DMS79 treated with DMSO at 0.1 percent for 48 hours (cell line): Measurements from ENCODE around the gene FAM13A.
"Not testable (repeated sequence)": the region's sequence is repeated elsewhere in the genome, so short reads cannot be mapped to it uniquely, and the experiment has no call there.

Experiments
- DNase-seq: peaks from one replicate; lab custom pipeline; 2025; lab: John Stamatoyannopoulos, UW

FAM13A gene

DNA sequence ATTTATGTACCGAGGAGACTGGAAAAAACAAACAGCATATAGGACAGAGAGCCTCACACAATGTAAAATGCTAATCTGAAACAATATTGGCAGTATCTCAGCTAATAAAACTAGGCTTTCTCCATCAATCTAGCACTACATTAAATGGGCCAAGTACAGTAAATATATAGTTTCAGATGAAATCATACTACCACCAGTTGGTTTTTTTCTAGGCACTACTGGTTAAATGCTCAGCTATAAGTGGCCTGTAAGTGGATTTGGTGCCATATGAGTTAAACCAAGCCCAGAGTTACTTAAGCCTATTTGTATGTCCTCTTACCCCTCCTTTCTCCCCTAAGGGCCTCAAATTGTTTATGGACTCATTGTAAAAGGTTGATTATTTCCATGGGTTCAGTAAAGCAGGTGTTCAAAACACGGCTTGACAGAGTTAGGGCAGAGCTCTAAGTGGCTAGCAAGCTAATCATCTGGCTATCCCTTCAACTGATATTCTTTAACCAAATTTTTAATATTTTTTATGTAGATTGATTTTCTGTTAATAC lies 57.5 kb downstream of the FAM13A start:
- DNase-seq: peak; percentile 90

- DNase-seq: no peak
Measured at GRCh38 chr4:88998891-88999290, 58.1 kb downstream of the FAM13A start.

GRCh38 chr4:88998001-88998400 lies 59.0 kb downstream of the FAM13A start:
- no peak for DNase-seq

DNA sequence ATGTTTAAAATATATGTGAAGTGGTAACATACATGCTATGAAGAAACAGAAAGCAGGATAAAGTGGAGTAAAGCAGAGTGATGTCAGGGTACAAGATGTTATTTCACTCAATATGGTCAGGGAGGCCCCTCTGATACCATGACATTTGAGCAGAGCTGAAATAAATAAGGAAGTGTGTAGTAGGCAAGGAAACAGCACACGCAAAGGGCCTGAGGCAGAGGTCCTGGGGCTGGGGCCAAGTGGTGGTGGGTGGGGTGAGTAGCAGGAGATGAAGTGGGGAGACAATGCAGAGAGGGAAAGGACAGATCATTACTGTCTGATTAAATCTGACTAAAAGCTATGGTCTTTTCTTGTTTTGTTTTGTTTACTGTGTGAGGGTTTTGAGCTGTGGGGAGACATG lies 61.1 kb downstream of the FAM13A start:
- DNase-seq: no peak

DNA sequence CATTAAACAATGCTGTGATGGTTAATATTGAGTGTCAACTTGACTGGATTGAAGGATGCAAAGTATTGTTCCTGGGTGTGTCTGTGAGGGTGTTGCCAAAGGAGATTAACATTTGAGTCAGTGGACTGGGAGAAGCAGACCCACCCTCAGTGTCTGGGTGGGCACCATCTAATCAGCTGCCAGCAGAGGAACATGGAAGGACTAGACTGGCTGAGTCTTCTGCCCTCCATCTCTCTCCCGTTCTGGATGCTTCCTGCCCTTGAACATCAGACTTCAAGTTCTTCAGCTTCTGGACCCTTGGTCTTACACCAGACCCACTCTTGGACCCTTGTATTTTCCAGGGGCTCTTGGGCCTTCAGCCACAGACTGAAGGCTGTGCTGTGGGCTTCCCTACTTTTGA lies 61.7 kb downstream of the FAM13A start:
- DNase-seq: not testable (repeated sequence)

DNA sequence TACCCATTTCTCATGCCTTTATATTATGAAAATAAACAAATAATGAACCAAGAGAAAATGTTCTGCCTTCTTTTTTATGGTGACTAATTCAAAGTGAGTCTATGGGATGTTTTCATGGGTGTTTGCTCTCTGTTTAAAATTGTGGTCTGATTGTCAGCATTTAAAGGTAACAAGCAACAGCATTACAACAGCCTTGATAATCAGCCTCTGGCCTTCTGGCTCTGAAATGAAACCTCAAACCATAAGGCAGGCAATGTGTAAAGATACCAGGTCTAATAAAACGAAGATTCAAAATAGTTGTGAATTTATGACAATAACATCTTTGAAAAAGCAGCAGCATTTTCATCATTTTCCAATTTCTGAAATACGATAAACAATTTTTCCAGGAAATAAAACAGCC lies 63.7 kb downstream of the FAM13A start:
- no peak for DNase-seq

DNA sequence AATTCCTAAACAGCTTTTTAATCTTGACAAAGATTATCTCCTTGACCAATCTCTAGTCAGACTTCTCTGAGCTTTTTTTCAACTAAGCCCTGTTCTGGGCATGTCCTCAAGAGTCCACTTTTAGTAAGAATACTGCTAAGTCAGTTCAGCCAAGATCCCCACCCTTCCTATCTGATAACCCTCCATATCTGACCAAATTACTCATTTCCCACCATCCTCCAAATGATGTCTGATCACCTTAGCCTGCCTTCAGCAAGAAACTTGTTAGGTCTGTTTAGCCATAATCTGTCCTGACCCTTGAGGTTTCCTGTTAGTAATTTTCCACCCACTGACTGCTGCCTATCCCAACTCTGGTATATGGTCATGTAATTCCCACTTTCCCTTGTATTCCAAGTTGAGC lies 65.2 kb downstream of the FAM13A start:
- peak; percentile 34 for DNase-seq

DNA sequence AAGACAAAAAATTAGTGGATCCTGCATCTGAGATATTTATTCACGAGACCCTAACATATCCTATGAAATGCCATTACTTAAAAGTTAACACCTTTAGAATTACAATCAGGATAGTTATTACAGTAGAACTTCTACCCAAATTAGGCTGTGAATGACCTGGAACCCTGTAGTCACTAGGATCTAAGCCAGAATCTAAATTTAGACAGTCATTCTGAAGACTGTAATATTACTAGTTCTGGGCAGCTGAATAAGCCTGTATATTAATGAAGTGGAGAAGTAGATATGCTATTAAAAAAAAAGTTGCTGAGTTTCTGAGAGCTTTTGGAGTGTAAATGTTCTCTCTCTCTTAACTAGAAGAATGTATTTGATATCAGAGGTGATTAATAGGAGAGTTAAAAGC lies 67.0 kb downstream of the FAM13A start:
- peak; percentile 71 for DNase-seq

DNA sequence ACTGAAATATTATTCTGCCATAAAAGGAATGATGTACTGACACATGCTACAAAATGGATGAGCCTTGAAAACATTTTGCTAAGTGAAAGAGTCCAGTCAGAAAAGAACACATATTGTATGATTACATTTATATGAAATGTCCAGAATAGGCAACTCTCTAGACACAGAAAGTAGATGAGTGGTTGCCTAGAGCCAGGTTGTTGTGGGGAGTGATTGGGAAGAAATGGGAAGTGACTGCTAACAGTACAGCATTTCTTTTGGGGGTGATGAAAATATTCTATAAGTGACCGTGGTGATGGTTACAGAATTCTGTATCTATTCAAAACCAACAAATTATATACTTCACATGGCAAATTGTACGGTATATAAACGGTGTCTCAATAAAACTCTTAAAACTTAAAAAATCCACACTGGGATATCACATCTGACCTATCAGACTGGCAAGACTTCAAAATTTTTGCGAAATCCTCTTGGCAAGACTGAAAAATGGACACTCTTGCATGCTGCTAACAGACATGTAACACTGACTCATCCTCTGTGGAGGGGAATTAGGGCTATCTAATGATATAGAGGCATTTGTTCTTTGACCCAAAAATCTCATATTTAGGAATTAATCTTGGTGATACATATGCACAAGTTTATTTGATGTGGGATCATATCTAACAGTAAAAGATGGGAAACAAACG lies 71.8 kb downstream of the FAM13A start:
- DNase-seq: no peak

GRCh38 chr4:88982757-88983156 lies 74.2 kb downstream of the FAM13A start:
- DNase-seq: no peak

DNA sequence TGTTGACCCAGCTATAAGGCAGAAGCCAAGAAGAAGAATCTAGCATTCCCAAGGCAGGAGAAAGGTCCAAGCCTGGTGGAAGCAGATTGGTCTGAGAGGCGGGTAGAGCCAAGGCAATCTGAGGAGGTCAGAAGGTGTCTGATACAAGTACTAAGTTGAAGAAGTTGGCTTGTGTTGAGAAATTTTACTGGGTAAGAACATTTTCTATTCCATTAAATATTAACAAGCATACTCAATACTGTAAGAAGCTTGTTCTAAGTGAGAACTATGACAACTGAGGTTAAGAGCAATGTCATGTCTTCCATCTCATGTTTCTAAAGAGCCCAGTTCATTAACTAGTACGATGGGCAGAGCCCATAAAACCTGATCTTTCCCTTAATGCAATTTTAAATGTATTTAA lies 75.0 kb downstream of the FAM13A start:
- no peak for DNase-seq

DNA sequence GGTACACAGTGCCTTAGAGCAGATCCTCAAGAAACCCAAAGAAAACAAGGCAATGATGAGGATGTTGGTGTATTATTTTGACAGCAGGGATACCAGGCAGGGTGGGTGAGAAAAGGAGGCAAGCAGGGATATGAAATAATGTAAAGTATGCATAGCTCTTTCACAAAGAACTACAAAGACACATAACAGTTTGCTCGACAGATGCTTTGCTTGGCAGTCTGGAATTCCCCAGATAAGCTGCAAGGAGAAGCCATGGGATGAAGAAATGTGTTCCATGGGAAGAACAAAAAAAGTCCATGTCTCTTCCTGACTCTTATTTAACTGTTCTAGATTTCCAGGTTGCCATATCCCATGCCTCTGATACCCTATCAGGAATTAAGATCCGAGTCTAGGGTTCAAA lies 75.4 kb downstream of the FAM13A start:
- no peak for DNase-seq

GRCh38 chr4:88979276-88979675 lies 77.7 kb downstream of the FAM13A start:
- no peak for DNase-seq

DNA sequence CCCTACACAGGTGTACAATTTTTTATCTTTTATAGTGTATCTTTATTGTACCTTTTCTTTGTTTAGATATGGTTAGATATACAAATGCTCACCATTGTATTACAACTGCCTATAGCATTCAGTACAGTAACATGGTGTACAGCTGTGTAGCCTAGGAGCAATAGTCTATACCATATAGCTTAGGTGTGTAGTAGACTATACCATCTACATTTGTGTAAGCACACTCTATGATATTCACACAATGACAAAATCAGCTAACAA lies 80.3 kb downstream of the FAM13A start:
- DNase-seq: no peak

- no peak for DNase-seq
Measured at GRCh38 chr4:88975958-88976774, 80.8 kb downstream of the FAM13A start.

- DNase-seq: no peak
Measured at GRCh38 chr4:88971536-88971935, 85.4 kb downstream of the FAM13A start.

GRCh38 chr4:88969746-88970145 lies 87.2 kb downstream of the FAM13A start:
- no peak for DNase-seq

DNA sequence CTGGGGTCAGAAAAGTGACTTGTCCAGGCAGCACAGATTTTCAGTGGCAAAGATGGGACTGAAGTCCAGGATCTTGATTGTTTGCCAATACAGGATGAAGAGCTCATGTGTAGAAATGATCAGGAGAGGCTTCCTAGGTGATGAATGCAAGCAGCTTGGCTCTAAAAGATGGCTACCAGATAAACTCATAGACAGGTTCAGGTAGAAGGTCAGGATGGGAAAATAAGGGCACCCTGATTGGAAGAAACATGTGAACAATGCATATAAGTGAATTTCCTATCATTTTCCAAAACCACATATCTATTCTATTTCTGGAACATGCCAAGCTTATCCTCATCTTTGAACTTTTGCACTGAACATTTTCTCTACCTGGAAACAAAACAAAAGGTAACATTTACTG lies 87.7 kb downstream of the FAM13A start:
- DNase-seq: no peak

DNA sequence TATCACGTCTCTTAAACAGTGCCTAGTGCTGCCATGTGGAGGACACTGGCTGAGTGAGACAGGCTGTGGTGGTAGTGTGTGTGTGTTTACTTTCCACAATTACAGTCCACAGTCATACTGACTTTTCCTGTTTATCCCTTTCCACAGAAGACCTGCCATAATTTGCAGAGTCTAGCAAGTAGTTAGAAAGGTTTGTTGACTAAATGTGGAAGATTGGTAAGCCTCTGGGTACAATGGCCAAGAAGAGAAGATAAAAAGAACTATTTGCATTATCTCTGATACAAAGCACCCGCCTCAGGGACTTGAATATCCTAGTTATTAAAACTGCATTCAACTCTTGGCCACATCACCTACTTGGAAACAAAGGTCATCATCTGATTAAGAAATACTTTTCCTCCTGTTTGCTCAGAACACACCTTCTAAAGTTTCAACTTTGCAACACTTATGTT lies 89.1 kb downstream of the FAM13A start:
- DNase-seq: no peak

DNA sequence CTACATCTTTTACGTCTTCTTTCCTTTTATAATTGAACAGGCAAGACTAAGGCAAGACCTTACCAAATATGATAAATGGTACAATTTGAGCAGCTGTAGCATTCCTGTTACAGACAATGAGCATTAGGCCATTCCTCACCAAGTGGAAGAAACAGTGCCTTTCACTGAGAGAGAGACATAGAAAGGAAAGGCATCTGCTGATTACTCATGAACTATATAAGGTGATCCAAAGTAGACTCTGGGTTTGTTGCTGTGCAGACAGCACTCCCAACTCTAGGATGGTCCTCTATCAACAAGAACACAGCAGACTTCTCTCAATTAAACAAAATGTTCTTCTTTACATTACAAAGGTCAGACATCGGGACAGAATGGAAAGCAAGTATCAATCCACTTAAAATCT lies 91.9 kb downstream of the FAM13A start:
- no peak for DNase-seq

DNA sequence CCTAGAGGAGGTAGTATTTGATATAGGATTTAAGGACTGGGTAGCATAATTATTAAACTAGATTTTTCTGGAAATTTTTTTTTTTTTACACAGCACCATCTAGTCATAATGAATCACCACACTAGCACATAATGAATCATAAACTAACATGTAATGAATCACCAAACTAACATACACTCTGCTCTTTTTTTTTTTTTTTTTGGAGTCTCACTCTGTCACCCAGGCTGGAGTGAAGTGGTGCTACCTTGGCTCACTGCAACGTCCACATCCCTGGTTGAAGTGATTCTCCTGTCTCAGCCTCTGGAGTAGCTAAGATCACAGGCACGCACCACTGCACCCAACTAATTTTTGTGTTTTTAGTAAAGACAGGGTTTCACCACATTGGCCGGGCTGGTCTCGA lies 92.5 kb downstream of the FAM13A start:
- DNase-seq: no peak

DNA sequence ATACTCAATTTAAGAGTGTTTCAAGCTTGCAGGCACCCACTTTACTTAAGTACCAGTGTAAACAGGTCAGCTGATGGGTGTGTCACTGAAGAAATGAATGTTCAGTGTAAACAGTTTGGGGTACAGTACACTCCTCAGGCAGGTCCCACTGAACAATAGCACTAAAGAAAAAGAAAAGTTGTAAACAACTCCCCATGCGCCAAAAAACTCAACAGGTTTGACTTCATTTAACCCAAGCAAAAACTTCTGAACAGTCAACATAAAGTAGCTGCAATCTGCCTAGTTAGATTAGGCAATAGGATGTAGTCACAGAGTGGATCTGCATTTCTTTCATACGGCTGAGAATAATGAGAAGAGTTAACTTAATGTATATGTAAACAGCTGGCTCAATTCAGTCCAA lies 93.2 kb downstream of the FAM13A start:
- DNase-seq: no peak

- no peak for DNase-seq
Measured at GRCh38 chr4:88962396-88962795, 94.6 kb downstream of the FAM13A start.

- no peak for DNase-seq
Measured at GRCh38 chr4:88960576-88960975, 96.4 kb downstream of the FAM13A start.
